Fibroblast of lung (primary cell): ENCODE results near the gene RRP12. TPM values are rescaled to one million over a fixed set of nuclear protein-coding genes. Genes with fewer than 3 reads are reported as not detected.

ENCODE experiments used
- DNase-seq, 2 donors: peaks; one replicate each; pipeline versions ENCODE4 v3.0.0 to v3.0.0-alpha.2; 2010; ENCODE audit warnings: low read depth in 2 of 2
- H2AFZ ChIP-seq: 2 replicates; pipeline ENCODE4 v1.5.1; 2012; ENCODE audit warnings: low read length, control low read depth, inconsistent platforms
- H3K27ac ChIP-seq: 2 replicates; pipeline ENCODE4 v1.5.1; 2011; ENCODE audit warnings: low read length, control low read depth; ENCODE audit not compliant: insufficient read depth
- H3K27me3 ChIP-seq: 2 replicates; pipeline ENCODE4 v1.5.1; 2011; ENCODE audit warnings: mild to moderate bottlenecking, low read length; ENCODE audit not compliant: control insufficient read depth, insufficient read depth
- H3K36me3 ChIP-seq: 2 replicates; pipeline ENCODE4 v1.5.1; 2011; ENCODE audit warnings: low read length; ENCODE audit not compliant: control insufficient read depth, insufficient read depth
- H3K4me1 ChIP-seq: 2 replicates; pipeline ENCODE4 v1.5.1; 2011; ENCODE audit warnings: low read length; ENCODE audit not compliant: control insufficient read depth, insufficient read depth; ENCODE audit errors: extremely low read depth
- H3K4me2 ChIP-seq: 2 replicates; pipeline ENCODE4 v1.5.1; 2011; ENCODE audit warnings: low read length, control low read depth; ENCODE audit not compliant: insufficient read depth; ENCODE audit errors: extremely low read depth
- H3K4me3 ChIP-seq, 4 experiments: fragments of 200-600 bp in 1 of 4; sonication (generic) in 1 of 4; replicated peaks in 1 of 4; 2 replicates each; pipeline ENCODE4 v1.5.1; 2011 to 2016; ENCODE audit warnings: low read length in 4 of 4, low read depth in 3 of 4, mild to moderate bottlenecking in 3 of 4, control low read depth in 2 of 4, inconsistent platforms in 1 of 4, mixed read lengths in 1 of 4; ENCODE audit not compliant: insufficient read depth in 1 of 4; ENCODE audit errors: control extremely low read depth in 1 of 4
- H3K79me2 ChIP-seq: 2 replicates; pipeline ENCODE4 v1.5.1; 2012; ENCODE audit warnings: mild to moderate bottlenecking, low read length, inconsistent platforms; ENCODE audit not compliant: control insufficient read depth, insufficient read depth
- H3K9ac ChIP-seq: 2 replicates; pipeline ENCODE4 v1.5.1; 2011; ENCODE audit warnings: mild to moderate bottlenecking, low read length, control low read depth; ENCODE audit not compliant: insufficient read depth
- H3K9me3 ChIP-seq: 2 replicates; pipeline ENCODE4 v1.5.1; 2012; ENCODE audit warnings: low read depth, low read length; ENCODE audit not compliant: control insufficient read depth, insufficient read depth
- H4K20me1 ChIP-seq: 2 replicates; pipeline ENCODE4 v1.5.1; 2011; ENCODE audit warnings: low read length; ENCODE audit not compliant: control insufficient read depth, insufficient read depth; ENCODE audit errors: extremely low read depth
- CTCF ChIP-seq, 2 donors: IDR thresholded peaks in 1 of 2; conservative IDR thresholded peaks in 1 of 2; 1 replicate in 1 of 2; 2 replicates in 1 of 2; pipeline ENCODE4 v1.5.1; 2011 to 2012; ENCODE audit warnings: low read length in 2 of 2, control low read depth in 1 of 2, inconsistent platforms in 1 of 2, low read depth in 1 of 2, mild to moderate bottlenecking in 1 of 2
- EZH2 ChIP-seq: IDR thresholded peaks from 2 replicates; pipeline ENCODE4 v1.5.1; 2012; ENCODE audit warnings: low read length, control low read depth, mild to moderate bottlenecking; ENCODE audit errors: missing control alignments
- polyA plus RNA-seq, 2 donors: library from polyadenylated mRNA; depleted of rRNA in 1 of 2; stranded (reverse) in 1 of 2; unstranded in 1 of 2; fragments of >200 nt; gene quantifications; 2 replicates each; pipeline ENCODE4 v1.2.1, GENCODE V29; 2011 to 2012; ENCODE audit warnings: missing spikeins in 1 of 2
- total RNA-seq: library from RNA; depleted of rRNA; stranded (reverse); fragments of >200 nt; gene quantifications from 2 replicates; pipeline ENCODE4 v1.2.1, GENCODE V29; 2014

Gene RRP12
- total and polyA plus RNA-seq, 2 donors (not counting 1 experiment from before 2014, with no cell fraction given), result 6.1 to 10.7 TPM

- no peaks in the 10 kb centered on the region for H3K9me3 ChIP-seq
- H3K4me1 ChIP-seq, result no peaks in the 10 kb centered on the region
- no peak overlapping the region for H2AFZ ChIP-seq
- TF ChIP-seq EZH2 (no peak), CTCF (conservative IDR thresholded peaks at IDR 0.05 in 1 of 2, IDR thresholded peaks at IDR 0.05 in 1 of 2; ENCODE audit: low read depth in 1 of 2, low read length in 2 of 2) (no peak)
- H3K9ac ChIP-seq, result no peak overlapping the region
- no peaks in the 10 kb centered on the region for H3K36me3 ChIP-seq
- DNase-seq, result no peak
- no peaks in the 10 kb centered on the region for H3K27me3 ChIP-seq
- no peaks in the 10 kb centered on the region for H3K79me2 ChIP-seq
- no peaks in the 10 kb centered on the region for H4K20me1 ChIP-seq
- H3K4me3 ChIP-seq, result no peak overlapping the region
- no peak overlapping the region for H3K4me2 ChIP-seq
- no peak overlapping the region for H3K27ac ChIP-seq
These were observed 4.9 kb upstream of the RRP12 start for GRCh38 chr10:97406064-97406463.

GRCh38 chr10:97404044-97404443, 2.9 kb upstream of the RRP12 start:
- Histone ChIP-seq H4K20me1 (no peaks in the 10 kb centered on the region), H3K4me2 (no peak overlapping the region), H3K27ac (no peak overlapping the region), H3K4me3 (no peak overlapping the region), H3K36me3 (no peaks in the 10 kb centered on the region), H3K27me3 (no peaks in the 10 kb centered on the region), H3K4me1 (no peaks in the 10 kb centered on the region), H3K9me3 (no peaks in the 10 kb centered on the region), H3K79me2 (peaks cover 6% of the 10 kb centered on the region), H2AFZ (no peak overlapping the region), H3K9ac (no peak overlapping the region)
- TF ChIP-seq EZH2, result no peak
- TF ChIP-seq CTCF (conservative IDR thresholded peaks at IDR 0.05 in 1 of 2, IDR thresholded peaks at IDR 0.05 in 1 of 2; ENCODE audit: low read depth in 1 of 2, low read length in 2 of 2), result no peak
- no peak for DNase-seq

GRCh38 chr10:97401455-97401919, 347 bp upstream of the RRP12 start:
- no peak for TF ChIP-seq CTCF (conservative IDR thresholded peaks at IDR 0.05 in 1 of 2, IDR thresholded peaks at IDR 0.05 in 1 of 2; ENCODE audit: low read depth in 1 of 2, low read length in 2 of 2)
- no peak for TF ChIP-seq EZH2
- H3K9ac ChIP-seq, result peak overlapping the region; percentile 98

More at GRCh38 chr10:97401455-97401919, 347 bp upstream of the RRP12 start:
- Histone ChIP-seq H3K9me3 (no peaks in the 10 kb centered on the region), H2AFZ (peak overlapping the region; percentile 32), H3K79me2 (peaks cover 6% of the 10 kb centered on the region), H3K36me3 (no peaks in the 10 kb centered on the region), H4K20me1 (no peaks in the 10 kb centered on the region), H3K4me1 (no peaks in the 10 kb centered on the region), H3K27me3 (no peaks in the 10 kb centered on the region), H3K4me3 (peak overlapping the region in 2 of 4 experiments; percentile 77 to 86), H3K4me2 (no peak overlapping the region), H3K27ac (peak overlapping the region; percentile 97)
- DNase-seq, result no peak
